GM23338 (cell line): ENCODE measurements around the gene DDX59. TPM values are rescaled to one million over a fixed set of nuclear protein-coding genes. Genes with fewer than 3 reads are reported as not detected.
A peak's percentile ranks its signal among the peaks of the same experiment; 100 is the strongest.

Source experiments
- ATAC-seq: fragments of 200-7000 bp; cut with Tn5 transposase; 3 replicates; pipeline ENCODE4 v1.9.1; 2020
- DNase-seq: peaks from one replicate; pipeline ENCODE4 v3.0.0-alpha.2; 2015; ENCODE audit warnings: low spot score
- H2AFZ ChIP-seq: fragments of 200-600 bp; sonication (generic); 2 replicates; pipeline ENCODE4 v1.8.0; 2016; ENCODE audit warnings: antibody characterized with exemption, mild to moderate bottlenecking, moderate library complexity
- H3F3A ChIP-seq: fragments of 200-600 bp; sonication (generic); replicated peaks from 2 replicates; pipeline ENCODE4 v1.8.0; 2017; ENCODE audit warnings: antibody characterized with exemption, mixed run types, low read depth
- H3K27ac ChIP-seq: fragments of 200-600 bp; sonication (generic); 2 replicates; pipeline ENCODE4 v1.6.1; 2016; ENCODE audit warnings: low read depth
- H3K27me3 ChIP-seq: fragments of 200-600 bp; sonication (generic); 2 replicates; pipeline ENCODE4 v1.8.0; 2016; ENCODE audit warnings: mild to moderate bottlenecking, mixed run types, moderate library complexity; ENCODE audit not compliant: insufficient read depth
- H3K36me3 ChIP-seq: fragments of 200-600 bp; sonication (generic); 2 replicates; pipeline ENCODE4 v1.8.0; 2016; ENCODE audit warnings: mild to moderate bottlenecking; ENCODE audit not compliant: insufficient read depth
- H3K4me1 ChIP-seq: fragments of 200-600 bp; sonication (generic); 2 replicates; pipeline ENCODE4 v1.8.0; 2016; ENCODE audit warnings: mild to moderate bottlenecking, moderate library complexity; ENCODE audit not compliant: insufficient read depth
- H3K4me2 ChIP-seq: fragments of 200-600 bp; sonication (generic); 2 replicates; pipeline ENCODE4 v1.7.1; 2017; ENCODE audit warnings: mixed run types
- H3K4me3 ChIP-seq: fragments of 200-600 bp; sonication (generic); 2 replicates; pipeline ENCODE4 v1.6.1; 2016; ENCODE audit warnings: mixed run types
- H3K79me2 ChIP-seq: fragments of 200-600 bp; sonication (generic); replicated peaks from 2 replicates; pipeline ENCODE4 v1.8.0; 2017; ENCODE audit warnings: mild to moderate bottlenecking; ENCODE audit not compliant: insufficient read depth
- H3K9me2 ChIP-seq: fragments of 200-600 bp; sonication (generic); 2 replicates; pipeline ENCODE4 v1.8.0; 2017; ENCODE audit not compliant: insufficient read depth
- H4K20me1 ChIP-seq: fragments of 200-600 bp; sonication (generic); replicated peaks from 2 replicates; pipeline ENCODE4 v1.8.0; 2017; ENCODE audit warnings: mild to moderate bottlenecking; ENCODE audit not compliant: insufficient read depth
- H3K27ac Mint-ChIP-seq: 2 replicates; pipeline ENCODE4 v1.8.0; 2020; ENCODE audit warnings: inconsistent platforms, mild to moderate bottlenecking, moderate library complexity, mixed read lengths
- H3K27me3 Mint-ChIP-seq: 3 replicates; pipeline ENCODE4 v1.8.0; 2022; ENCODE audit warnings: low read depth, mild to moderate bottlenecking, moderate library complexity, mixed read lengths, inconsistent platforms; ENCODE audit not compliant: insufficient read depth, poor library complexity
- H3K36me3 Mint-ChIP-seq: 3 replicates; pipeline ENCODE4 v1.8.0; 2021; ENCODE audit warnings: low read depth, mild to moderate bottlenecking, inconsistent platforms, moderate library complexity, mixed read lengths
- H3K4me1 Mint-ChIP-seq: 3 replicates; pipeline ENCODE4 v1.8.0; 2020; ENCODE audit warnings: mild to moderate bottlenecking, inconsistent platforms, mixed read lengths
- H3K4me3 Mint-ChIP-seq: 3 replicates; pipeline ENCODE4 v1.8.0; 2021; ENCODE audit warnings: moderate library complexity, mild to moderate bottlenecking, inconsistent platforms, mixed read lengths
- H3K9me3 Mint-ChIP-seq: 3 replicates; pipeline ENCODE4 v1.8.0; 2020; ENCODE audit warnings: moderate library complexity, mild to moderate bottlenecking, inconsistent platforms, mixed read lengths
- CREB1 ChIP-seq: fragments of 250-450 bp; sonication (Bioruptor Pico); IDR thresholded peaks from 2 replicates; pipeline ENCODE4 v1.5.0; 2020; ENCODE audit warnings: low read depth, mild to moderate bottlenecking, moderate library complexity
- JUNB ChIP-seq: IDR thresholded peaks from one replicate; pipeline ENCODE4 v1.6.1; 2016; ENCODE audit warnings: antibody characterized with exemption; ENCODE audit not compliant: unreplicated experiment
- NANOG ChIP-seq: IDR thresholded peaks from 2 replicates; pipeline ENCODE4 v1.6.1; 2016; ENCODE audit warnings: antibody characterized with exemption, borderline replicate concordance
- STAT1 ChIP-seq: IDR thresholded peaks from one replicate; pipeline ENCODE4 v1.6.1; 2016; ENCODE audit warnings: antibody characterized with exemption; ENCODE audit not compliant: unreplicated experiment
- ZNF331 ChIP-seq: fragments of 250-450 bp; sonication (Bioruptor Pico); IDR thresholded peaks from 2 replicates; pipeline ENCODE4 v1.5.0; 2020; ENCODE audit warnings: low read depth, mild to moderate bottlenecking, moderate library complexity
- polyA plus RNA-seq: library from polyadenylated mRNA; unstranded; fragments of >200 nt; fragmentation: Nextera tagmentation; extraction: Ambion mirVana; gene quantifications from 2 replicates; pipeline ENCODE4 v1.2.1, GENCODE V29; 2016
- total RNA-seq: library from RNA; depleted of rRNA; stranded (reverse); fragments of >200 nt; shearing (Covaris generic); gene quantifications from 2 replicates; pipeline ENCODE4 v1.2.3, GENCODE V29; 2014
- TF ChIP-seq, protein P1 (sequence below): IDR thresholded peaks from one replicate; pipeline ENCODE4 v1.6.1; 2018; ENCODE audit warnings: antibody characterized with exemption; ENCODE audit not compliant: unreplicated experiment
- TF ChIP-seq, protein P2 (sequence below), 2 experiments: fragments of 200-600 bp in 1 of 2; sonication (generic) in 1 of 2; conservative IDR thresholded peaks; 2 replicates each; pipeline versions ENCODE4 v1.5.1 to v1.6.1; 2016 to 2017; ENCODE audit warnings: antibody characterized with exemption in 2 of 2, low read depth in 2 of 2, mild to moderate bottlenecking in 2 of 2, moderate library complexity in 1 of 2
- TF ChIP-seq, protein P3 (sequence below): fragments of 250-450 bp; sonication (Bioruptor Pico); IDR thresholded peaks from 2 replicates; pipeline ENCODE4 v1.5.0; 2020; ENCODE audit warnings: mild to moderate bottlenecking, moderate library complexity

Gene DDX59
- total and polyA plus RNA-seq, 2 experiments from 2014 or later, result 14.7 to 15.7 TPM

DNA sequence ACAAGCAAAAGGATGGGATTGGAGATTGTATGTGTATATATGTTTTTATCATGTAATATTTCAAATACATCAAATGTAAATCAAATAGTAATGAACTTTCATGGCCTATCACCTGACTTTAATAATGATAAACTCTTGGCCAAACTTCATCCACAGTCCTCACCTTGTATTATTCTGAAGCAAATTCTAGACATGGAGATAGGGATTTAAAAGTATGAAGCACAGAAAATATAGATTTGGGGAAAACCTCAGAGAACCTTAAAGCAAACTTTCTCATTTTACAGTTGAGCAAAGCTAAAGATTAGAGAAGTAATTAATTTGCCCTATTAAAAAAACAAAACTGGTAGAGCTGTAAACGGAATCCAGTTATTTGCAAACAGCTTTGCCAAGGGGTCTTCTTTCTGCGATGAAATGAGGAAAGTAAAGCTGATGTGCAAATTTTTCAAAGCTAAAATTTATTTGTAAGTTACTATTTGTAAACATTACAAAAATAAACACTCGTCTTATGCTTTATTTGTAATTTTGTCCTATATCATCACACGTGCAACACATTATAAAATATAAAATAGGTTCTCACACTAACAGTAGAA is 29.2 kb downstream of the DDX59 start:
- peak overlapping the region; percentile 38 for H3K27ac Mint-ChIP-seq
- H3K4me3 Mint-ChIP-seq, result no peak overlapping the region
- DNase-seq (no peak), ATAC-seq (no peak)
- no peak overlapping the region for H2AFZ ChIP-seq
- H3K4me1 Mint-ChIP-seq, result peaks cover 2% of the 10 kb centered on the region
- no peak overlapping the region for H3K4me3 ChIP-seq
- no peak for TF ChIP-seq CREB1 (CRISPR knock-in tag)
- TF ChIP-seq NANOG, result no peak
- TF ChIP-seq STAT1, result no peak
- TF ChIP-seq, protein P1, sequence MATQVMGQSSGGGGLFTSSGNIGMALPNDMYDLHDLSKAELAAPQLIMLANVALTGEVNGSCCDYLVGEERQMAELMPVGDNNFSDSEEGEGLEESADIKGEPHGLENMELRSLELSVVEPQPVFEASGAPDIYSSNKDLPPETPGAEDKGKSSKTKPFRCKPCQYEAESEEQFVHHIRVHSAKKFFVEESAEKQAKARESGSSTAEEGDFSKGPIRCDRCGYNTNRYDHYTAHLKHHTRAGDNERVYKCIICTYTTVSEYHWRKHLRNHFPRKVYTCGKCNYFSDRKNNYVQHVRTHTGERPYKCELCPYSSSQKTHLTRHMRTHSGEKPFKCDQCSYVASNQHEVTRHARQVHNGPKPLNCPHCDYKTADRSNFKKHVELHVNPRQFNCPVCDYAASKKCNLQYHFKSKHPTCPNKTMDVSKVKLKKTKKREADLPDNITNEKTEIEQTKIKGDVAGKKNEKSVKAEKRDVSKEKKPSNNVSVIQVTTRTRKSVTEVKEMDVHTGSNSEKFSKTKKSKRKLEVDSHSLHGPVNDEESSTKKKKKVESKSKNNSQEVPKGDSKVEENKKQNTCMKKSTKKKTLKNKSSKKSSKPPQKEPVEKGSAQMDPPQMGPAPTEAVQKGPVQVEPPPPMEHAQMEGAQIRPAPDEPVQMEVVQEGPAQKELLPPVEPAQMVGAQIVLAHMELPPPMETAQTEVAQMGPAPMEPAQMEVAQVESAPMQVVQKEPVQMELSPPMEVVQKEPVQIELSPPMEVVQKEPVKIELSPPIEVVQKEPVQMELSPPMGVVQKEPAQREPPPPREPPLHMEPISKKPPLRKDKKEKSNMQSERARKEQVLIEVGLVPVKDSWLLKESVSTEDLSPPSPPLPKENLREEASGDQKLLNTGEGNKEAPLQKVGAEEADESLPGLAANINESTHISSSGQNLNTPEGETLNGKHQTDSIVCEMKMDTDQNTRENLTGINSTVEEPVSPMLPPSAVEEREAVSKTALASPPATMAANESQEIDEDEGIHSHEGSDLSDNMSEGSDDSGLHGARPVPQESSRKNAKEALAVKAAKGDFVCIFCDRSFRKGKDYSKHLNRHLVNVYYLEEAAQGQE, result no peak
- no peak for TF ChIP-seq JUNB
- TF ChIP-seq, protein P2, sequence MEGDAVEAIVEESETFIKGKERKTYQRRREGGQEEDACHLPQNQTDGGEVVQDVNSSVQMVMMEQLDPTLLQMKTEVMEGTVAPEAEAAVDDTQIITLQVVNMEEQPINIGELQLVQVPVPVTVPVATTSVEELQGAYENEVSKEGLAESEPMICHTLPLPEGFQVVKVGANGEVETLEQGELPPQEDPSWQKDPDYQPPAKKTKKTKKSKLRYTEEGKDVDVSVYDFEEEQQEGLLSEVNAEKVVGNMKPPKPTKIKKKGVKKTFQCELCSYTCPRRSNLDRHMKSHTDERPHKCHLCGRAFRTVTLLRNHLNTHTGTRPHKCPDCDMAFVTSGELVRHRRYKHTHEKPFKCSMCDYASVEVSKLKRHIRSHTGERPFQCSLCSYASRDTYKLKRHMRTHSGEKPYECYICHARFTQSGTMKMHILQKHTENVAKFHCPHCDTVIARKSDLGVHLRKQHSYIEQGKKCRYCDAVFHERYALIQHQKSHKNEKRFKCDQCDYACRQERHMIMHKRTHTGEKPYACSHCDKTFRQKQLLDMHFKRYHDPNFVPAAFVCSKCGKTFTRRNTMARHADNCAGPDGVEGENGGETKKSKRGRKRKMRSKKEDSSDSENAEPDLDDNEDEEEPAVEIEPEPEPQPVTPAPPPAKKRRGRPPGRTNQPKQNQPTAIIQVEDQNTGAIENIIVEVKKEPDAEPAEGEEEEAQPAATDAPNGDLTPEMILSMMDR (conservative IDR thresholded peaks at IDR 0.05; ENCODE audit: low read depth in 2 of 2), result no peak
- no peak for TF ChIP-seq ZNF331 (CRISPR knock-in tag)
- H3K36me3 Mint-ChIP-seq, result peaks cover 8% of the 10 kb centered on the region; the same call in 2 of the 3 replicates
- no peaks in the 10 kb centered on the region for H3K4me1 ChIP-seq
- no peaks in the 10 kb centered on the region; the same call in 2 of the 3 replicates for H3K9me3 Mint-ChIP-seq
- H3K9me2 ChIP-seq, result no peaks in the 10 kb centered on the region
- no peaks in the 10 kb centered on the region for H3K27me3 ChIP-seq
- no peaks in the 10 kb centered on the region for H3F3A ChIP-seq
- no peaks in the 10 kb centered on the region for H4K20me1 ChIP-seq
- H3K4me2 ChIP-seq, result no peak overlapping the region
- H3K79me2 ChIP-seq, result no peaks in the 10 kb centered on the region
- no peaks in the 10 kb centered on the region for H3K36me3 ChIP-seq
- H3K27me3 Mint-ChIP-seq, result peaks cover 4% of the 10 kb centered on the region
- H3K27ac ChIP-seq, result no peak overlapping the region

DNA sequence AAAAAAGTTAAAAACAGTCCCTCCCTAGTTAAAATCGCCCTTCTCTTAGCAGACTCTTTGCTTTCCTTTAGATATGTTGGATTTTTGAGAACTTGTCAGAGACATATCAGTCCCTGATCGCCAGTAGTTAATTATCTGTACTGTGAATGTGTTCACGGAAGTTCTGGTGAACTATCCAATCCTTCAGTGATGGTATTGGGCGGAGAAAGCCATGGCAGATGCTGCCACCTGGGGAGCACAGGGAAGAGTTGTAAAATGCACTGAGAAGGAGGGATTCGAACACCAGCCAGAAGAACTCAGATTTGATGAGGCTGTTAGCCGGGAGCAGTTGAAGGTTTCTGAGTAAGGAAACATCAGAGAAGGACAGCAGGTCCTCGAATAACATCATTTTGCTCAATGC is 31.6 kb downstream of the DDX59 start:
- Histone ChIP-seq H4K20me1 (no peaks in the 10 kb centered on the region), H3K4me1 (no peaks in the 10 kb centered on the region), H3K4me2 (no peak overlapping the region), H3K27ac (0 out of 2 replicates have a peak overlapping the region, but pooled peaks have one; percentile 10), H3K4me3 (no peak overlapping the region), H3K9me2 (no peaks in the 10 kb centered on the region), H3K36me3 (no peaks in the 10 kb centered on the region), H3K27me3 (no peaks in the 10 kb centered on the region), H3K79me2 (no peaks in the 10 kb centered on the region), H2AFZ (no peak overlapping the region), H3F3A (no peaks in the 10 kb centered on the region)
- Mint-ChIP-seq H3K27me3 (peaks cover 2% of the 10 kb centered on the region), H3K9me3 (no peaks in the 10 kb centered on the region; the same call in 2 of the 3 replicates), H3K4me1 (peaks cover 9% of the 10 kb centered on the region), H3K27ac (no peak overlapping the region), H3K4me3 (no peak overlapping the region), H3K36me3 (no peaks in the 10 kb centered on the region)
- no peak for ATAC-seq
- no peak for DNase-seq
- TF ChIP-seq, protein P3, sequence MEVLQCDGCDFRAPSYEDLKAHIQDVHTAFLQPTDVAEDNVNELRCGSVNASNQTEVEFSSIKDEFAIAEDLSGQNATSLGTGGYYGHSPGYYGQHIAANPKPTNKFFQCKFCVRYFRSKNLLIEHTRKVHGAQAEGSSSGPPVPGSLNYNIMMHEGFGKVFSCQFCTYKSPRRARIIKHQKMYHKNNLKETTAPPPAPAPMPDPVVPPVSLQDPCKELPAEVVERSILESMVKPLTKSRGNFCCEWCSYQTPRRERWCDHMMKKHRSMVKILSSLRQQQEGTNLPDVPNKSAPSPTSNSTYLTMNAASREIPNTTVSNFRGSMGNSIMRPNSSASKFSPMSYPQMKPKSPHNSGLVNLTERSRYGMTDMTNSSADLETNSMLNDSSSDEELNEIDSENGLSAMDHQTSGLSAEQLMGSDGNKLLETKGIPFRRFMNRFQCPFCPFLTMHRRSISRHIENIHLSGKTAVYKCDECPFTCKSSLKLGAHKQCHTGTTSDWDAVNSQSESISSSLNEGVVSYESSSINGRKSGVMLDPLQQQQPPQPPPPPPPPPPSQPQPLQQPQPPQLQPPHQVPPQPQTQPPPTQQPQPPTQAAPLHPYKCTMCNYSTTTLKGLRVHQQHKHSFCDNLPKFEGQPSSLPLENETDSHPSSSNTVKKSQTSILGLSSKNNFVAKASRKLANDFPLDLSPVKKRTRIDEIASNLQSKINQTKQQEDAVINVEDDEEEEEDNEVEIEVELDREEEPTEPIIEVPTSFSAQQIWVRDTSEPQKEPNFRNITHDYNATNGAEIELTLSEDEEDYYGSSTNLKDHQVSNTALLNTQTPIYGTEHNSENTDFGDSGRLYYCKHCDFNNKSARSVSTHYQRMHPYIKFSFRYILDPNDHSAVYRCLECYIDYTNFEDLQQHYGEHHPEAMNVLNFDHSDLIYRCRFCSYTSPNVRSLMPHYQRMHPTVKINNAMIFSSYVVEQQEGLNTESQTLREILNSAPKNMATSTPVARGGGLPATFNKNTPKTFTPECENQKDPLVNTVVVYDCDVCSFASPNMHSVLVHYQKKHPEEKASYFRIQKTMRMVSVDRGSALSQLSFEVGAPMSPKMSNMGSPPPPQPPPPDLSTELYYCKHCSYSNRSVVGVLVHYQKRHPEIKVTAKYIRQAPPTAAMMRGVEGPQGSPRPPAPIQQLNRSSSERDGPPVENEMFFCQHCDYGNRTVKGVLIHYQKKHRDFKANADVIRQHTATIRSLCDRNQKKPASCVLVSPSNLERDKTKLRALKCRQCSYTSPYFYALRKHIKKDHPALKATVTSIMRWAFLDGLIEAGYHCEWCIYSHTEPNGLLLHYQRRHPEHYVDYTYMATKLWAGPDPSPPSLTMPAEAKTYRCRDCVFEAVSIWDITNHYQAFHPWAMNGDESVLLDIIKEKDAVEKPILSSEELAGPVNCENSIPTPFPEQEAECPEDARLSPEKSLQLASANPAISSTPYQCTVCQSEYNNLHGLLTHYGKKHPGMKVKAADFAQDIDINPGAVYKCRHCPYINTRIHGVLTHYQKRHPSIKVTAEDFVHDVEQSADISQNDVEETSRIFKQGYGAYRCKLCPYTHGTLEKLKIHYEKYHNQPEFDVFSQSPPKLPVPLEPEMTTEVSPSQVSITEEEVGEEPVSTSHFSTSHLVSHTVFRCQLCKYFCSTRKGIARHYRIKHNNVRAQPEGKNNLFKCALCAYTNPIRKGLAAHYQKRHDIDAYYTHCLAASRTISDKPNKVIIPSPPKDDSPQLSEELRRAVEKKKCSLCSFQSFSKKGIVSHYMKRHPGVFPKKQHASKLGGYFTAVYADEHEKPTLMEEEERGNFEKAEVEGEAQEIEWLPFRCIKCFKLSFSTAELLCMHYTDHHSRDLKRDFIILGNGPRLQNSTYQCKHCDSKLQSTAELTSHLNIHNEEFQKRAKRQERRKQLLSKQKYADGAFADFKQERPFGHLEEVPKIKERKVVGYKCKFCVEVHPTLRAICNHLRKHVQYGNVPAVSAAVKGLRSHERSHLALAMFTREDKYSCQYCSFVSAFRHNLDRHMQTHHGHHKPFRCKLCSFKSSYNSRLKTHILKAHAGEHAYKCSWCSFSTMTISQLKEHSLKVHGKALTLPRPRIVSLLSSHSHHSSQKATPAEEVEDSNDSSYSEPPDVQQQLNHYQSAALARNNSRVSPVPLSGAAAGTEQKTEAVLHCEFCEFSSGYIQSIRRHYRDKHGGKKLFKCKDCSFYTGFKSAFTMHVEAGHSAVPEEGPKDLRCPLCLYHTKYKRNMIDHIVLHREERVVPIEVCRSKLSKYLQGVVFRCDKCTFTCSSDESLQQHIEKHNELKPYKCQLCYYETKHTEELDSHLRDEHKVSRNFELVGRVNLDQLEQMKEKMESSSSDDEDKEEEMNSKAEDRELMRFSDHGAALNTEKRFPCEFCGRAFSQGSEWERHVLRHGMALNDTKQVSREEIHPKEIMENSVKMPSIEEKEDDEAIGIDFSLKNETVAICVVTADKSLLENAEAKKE, result no peak
